HepG2 (cell line): ENCODE results near the gene YJEFN3. TPM values are rescaled to one million over a fixed set of nuclear protein-coding genes. Genes with fewer than 3 reads are reported as not detected.
A peak's percentile ranks its signal among the peaks of the same experiment; 100 is the strongest.

Experiments used
- ATAC-seq: fragments of 200-7000 bp; cut with Tn5 transposase; 3 replicates; pipeline ENCODE4 v1.9.1; 2020; ENCODE audit warnings: mild to moderate bottlenecking, moderate library complexity
- BruUV-seq: library from RNA; stranded (reverse); fragments of 400-500 nt; replicated peaks from 2 replicates; lab custom pipeline; 2021; lab: Mats Ljungman, UMichigan
- CTCF ChIA-PET: fragments of 300-600 bp; formaldehyde crosslinking; extraction: SDS; loops from one replicate; lab custom pipeline; 2021; ENCODE audit warnings: low total read pairs, inconsistent platforms, low intra/inter-chr PET ratio; lab: Yijun Ruan, JAX
- POLR2A ChIA-PET: fragments of 350-600 bp; sonication (Branson Sonifier 250); formaldehyde crosslinking; loops from one replicate; lab custom pipeline; 2020; ENCODE audit warnings: antibody characterized with exemption, inconsistent platforms; lab: Yijun Ruan, JAX
- DNase-seq: peaks from one replicate; pipeline ENCODE4 v3.0.0-alpha.2; 2015; ENCODE audit warnings: low spot score
- FAIRE-seq: peaks from 3 replicates; lab custom pipeline; 2011; peaks lifted over from hg19 to GRCh38; lab: Jason Lieb, UNC
- H2AFZ ChIP-seq: one replicate; pipeline ENCODE4 v1.6.1; 2011; ENCODE audit warnings: low read length, inconsistent platforms
- H3K27ac ChIP-seq: fragments of 300-600 bp; 3 replicates; pipeline ENCODE4 v1.8.0; 2011; ENCODE audit warnings: mixed run types, mild to moderate bottlenecking, mixed read lengths, low read length, inconsistent platforms; ENCODE audit not compliant: insufficient read depth; ENCODE audit errors: extremely low read length
- H3K27me3 ChIP-seq, 2 experiments: fragments of 200-600 bp in 1 of 2; 2 replicates in 1 of 2; 3 replicates in 1 of 2; pipeline versions ENCODE4 v1.6.0 to v1.8.0; 2011; ENCODE audit warnings: low read length in 2 of 2, mild to moderate bottlenecking in 2 of 2, moderate library complexity in 2 of 2, inconsistent platforms in 1 of 2; ENCODE audit not compliant: insufficient read depth in 2 of 2, control insufficient read depth in 1 of 2
- H3K36me3 ChIP-seq, 2 experiments: fragments of 200-600 bp in 1 of 2; replicated peaks in 1 of 2; 2 replicates in 1 of 2; 3 replicates in 1 of 2; pipeline versions ENCODE4 v1.5.1 to v1.8.0; 2011; ENCODE audit warnings: low read length in 2 of 2, inconsistent platforms in 1 of 2; ENCODE audit not compliant: insufficient read depth in 2 of 2, control insufficient read depth in 1 of 2
- H3K4me1 ChIP-seq: 2 replicates; pipeline ENCODE4 v1.5.1; 2012; ENCODE audit warnings: low read length, inconsistent platforms; ENCODE audit not compliant: insufficient read depth
- H3K4me2 ChIP-seq: 2 replicates; pipeline ENCODE4 v1.6.0; 2011; ENCODE audit warnings: low read depth, low read length, inconsistent platforms
- H3K4me3 ChIP-seq, 3 experiments: fragments of 200-600 bp in 1 of 3; sonication (generic), shearing (Covaris generic) in 1 of 3; replicated peaks in 1 of 3; 2 replicates each; pipeline ENCODE4 v1.5.1; 2011 to 2016; ENCODE audit warnings: low read length in 3 of 3, inconsistent platforms in 2 of 3, low read depth in 2 of 3, mild to moderate bottlenecking in 2 of 3, control low read depth in 1 of 3, mixed read lengths in 1 of 3; ENCODE audit not compliant: insufficient read depth in 1 of 3
- H3K79me2 ChIP-seq: one replicate; pipeline ENCODE4 v1.6.1; 2011; ENCODE audit warnings: low read length, inconsistent platforms; ENCODE audit not compliant: insufficient read depth
- H3K9ac ChIP-seq: 2 replicates; pipeline ENCODE4 v1.6.0; 2011; ENCODE audit warnings: mild to moderate bottlenecking, low read depth, low read length, inconsistent platforms; ENCODE audit not compliant: insufficient read depth
- H3K9me3 ChIP-seq: 2 replicates; pipeline ENCODE4 v1.5.1; 2012; ENCODE audit warnings: mild to moderate bottlenecking, low read length
- H4K20me1 ChIP-seq: 2 replicates; pipeline ENCODE4 v1.6.0; 2011; ENCODE audit warnings: inconsistent platforms, mild to moderate bottlenecking, low read length, moderate library complexity; ENCODE audit not compliant: insufficient read depth
- AGO2 ChIP-seq: fragments of 200-400 bp; formaldehyde crosslinking; optimal IDR thresholded peaks from 2 replicates; pipeline ENCODE3; 2017; ENCODE audit warnings: mild to moderate bottlenecking, low read depth, low read length, moderate library complexity
- ELF1 ChIP-seq: sonication (generic); formaldehyde crosslinking; IDR thresholded peaks from 2 replicates; pipeline ENCODE4 v1.4.0; 2020; ENCODE audit warnings: missing genetic modification reagents
- RBFOX2 ChIP-seq: fragments of 200-400 bp; formaldehyde crosslinking; IDR thresholded peaks from 2 replicates; pipeline ENCODE4 v1.6.1; 2017; ENCODE audit warnings: low read depth, mild to moderate bottlenecking, low read length
- SOX5 ChIP-seq: IDR thresholded peaks from 2 replicates; pipeline ENCODE4 v1.6.1; 2016; ENCODE audit warnings: borderline replicate concordance
- ZNF24 ChIP-seq: fragments of 450-650 bp; IDR thresholded peaks from 2 replicates; pipeline ENCODE4 v1.6.1; 2017; ENCODE audit warnings: antibody characterized with exemption, mild to moderate bottlenecking
- ZNF709 ChIP-seq: sonication (generic); formaldehyde crosslinking; IDR thresholded peaks from 2 replicates; pipeline ENCODE4 v1.5.0; 2020; ENCODE audit warnings: mild to moderate bottlenecking, missing genetic modification reagents
- ZSCAN9 ChIP-seq: IDR thresholded peaks from 2 replicates; pipeline ENCODE4 v1.6.1; 2016; ENCODE audit warnings: borderline replicate concordance
- WGBS: methylation state at CpG from one replicate; pipeline ENCODE4 v1.1.6; 2017; ENCODE audit warnings: low lambda C conversion rate; 5-methylcytosine and 5-hydroxymethylcytosine counted together
- in situ Hi-C: cut with HindIII; loops from 2 replicates; pipeline ENCODE4 v1.10.0; 2017; ENCODE audit warnings: low pct_unique_long_range_greater_than_20kb; ENCODE audit not compliant: extremely low pct_ligation_motif_present
- intact Hi-C: fragments of 100-400 bp; cut with micrococcal nuclease; formaldehyde crosslinking; loops from one replicate; pipeline ENCODE4 v1.10.0; 2022; ENCODE audit not compliant: unreplicated experiment
- polyA plus RNA-seq, 8 experiments: library from polyadenylated mRNA; depleted of rRNA in 3 of 8; stranded (reverse) in 7 of 8; unstranded in 1 of 8; fragments of >200 nt; fragmentation: Illumina TruSeq in 4 of 8; extraction: Trizol in 4 of 8; gene quantifications; 2 replicates each; pipeline versions ENCODE4 v1.2.1 to v1.2.3, GENCODE V29; 2011 to 2016; ENCODE audit warnings: low read depth in 4 of 8, missing spikeins in 1 of 8, mixed read lengths in 1 of 8; ENCODE audit not compliant: insufficient read depth in 1 of 8
- total RNA-seq, 5 experiments: library from RNA; depleted of rRNA; stranded (reverse); fragments of >200 nt; fragmentation: Illumina TruSeq; extraction: Trizol; gene quantifications; 2 replicates each; pipeline ENCODE4 v1.2.3, GENCODE V29; 2016; ENCODE audit warnings: low read depth in 1 of 5
- TF ChIP-seq, protein P1 (sequence below): sonication (generic); formaldehyde crosslinking; IDR thresholded peaks from 2 replicates; pipeline ENCODE4 v1.4.0; 2020; ENCODE audit warnings: missing genetic modification reagents, borderline replicate concordance

The YJEFN3 gene
- total and polyA plus RNA-seq, 2 of the 13 experiments (the other 11 are each of a cell fraction or from before 2014, with no cell fraction given), result 0.89 to 4.0 TPM

DNA sequence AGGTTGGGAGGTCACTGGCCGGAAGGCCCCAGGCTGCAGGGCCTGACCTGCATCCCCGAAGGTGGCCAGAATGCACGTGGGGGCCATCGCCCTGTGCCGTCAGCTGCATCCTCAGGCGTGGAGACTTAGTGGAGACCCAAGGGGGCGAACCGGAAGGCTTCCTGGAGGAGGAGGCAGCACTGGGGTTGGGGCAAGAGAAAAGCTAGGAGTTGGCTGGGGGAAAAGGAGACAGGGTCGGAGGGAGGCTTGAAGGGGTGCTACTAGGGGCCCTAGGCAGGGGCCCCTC, 1.4 kb upstream of the YJEFN3 start:
- 0 out of 2 replicates have a peak, but pooled peaks have one; percentile 40 for TF ChIP-seq RBFOX2
- no peak for TF ChIP-seq ZNF709 (CRISPR knock-in tag)
- TF ChIP-seq, protein P1, sequence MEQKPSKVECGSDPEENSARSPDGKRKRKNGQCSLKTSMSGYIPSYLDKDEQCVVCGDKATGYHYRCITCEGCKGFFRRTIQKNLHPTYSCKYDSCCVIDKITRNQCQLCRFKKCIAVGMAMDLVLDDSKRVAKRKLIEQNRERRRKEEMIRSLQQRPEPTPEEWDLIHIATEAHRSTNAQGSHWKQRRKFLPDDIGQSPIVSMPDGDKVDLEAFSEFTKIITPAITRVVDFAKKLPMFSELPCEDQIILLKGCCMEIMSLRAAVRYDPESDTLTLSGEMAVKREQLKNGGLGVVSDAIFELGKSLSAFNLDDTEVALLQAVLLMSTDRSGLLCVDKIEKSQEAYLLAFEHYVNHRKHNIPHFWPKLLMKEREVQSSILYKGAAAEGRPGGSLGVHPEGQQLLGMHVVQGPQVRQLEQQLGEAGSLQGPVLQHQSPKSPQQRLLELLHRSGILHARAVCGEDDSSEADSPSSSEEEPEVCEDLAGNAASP (CRISPR knock-in tag), result no peak
- no peak for TF ChIP-seq ELF1
- no peak for TF ChIP-seq ZSCAN9 (CRISPR knock-in tag)
- in situ Hi-C loops, result loop anchor here (25.0 kb wide), 1 partner anchor 435 kb away; no protein-coding TSS in a partner anchor
- no peak overlapping the region for H2AFZ ChIP-seq
- peaks cover 6% of the 10 kb centered on the region for H3K79me2 ChIP-seq
- DNase-seq, result no peak
- ChIA-PET POLR2A (no interaction called here), CTCF (no interaction called here)
- 99% methylated on average over 8 of the region's 9 CpGs for WGBS
- H3K27me3 ChIP-seq, result no peaks in the 10 kb centered on the region
- H3K36me3 ChIP-seq, result peaks cover 6 to 24% of the 10 kb centered on the region in 2 experiments; a peak in 3 of 5 replicates
- H3K9ac ChIP-seq, result no peak overlapping the region
- no TSS peak for BruUV-seq
- no peaks in the 10 kb centered on the region for H3K9me3 ChIP-seq
- intact Hi-C loops, result no loop called here
- no peak overlapping the region for H3K27ac ChIP-seq
- H3K4me1 ChIP-seq, result peaks cover under 1% of the 10 kb centered on the region; the same call in 1 of the 2 replicates
- H3K4me3 ChIP-seq, result no peak overlapping the region
- H4K20me1 ChIP-seq, result peaks cover 11% of the 10 kb centered on the region
- no peak for FAIRE-seq
- ATAC-seq, result no peak
- H3K4me2 ChIP-seq, result no peak overlapping the region

DNA sequence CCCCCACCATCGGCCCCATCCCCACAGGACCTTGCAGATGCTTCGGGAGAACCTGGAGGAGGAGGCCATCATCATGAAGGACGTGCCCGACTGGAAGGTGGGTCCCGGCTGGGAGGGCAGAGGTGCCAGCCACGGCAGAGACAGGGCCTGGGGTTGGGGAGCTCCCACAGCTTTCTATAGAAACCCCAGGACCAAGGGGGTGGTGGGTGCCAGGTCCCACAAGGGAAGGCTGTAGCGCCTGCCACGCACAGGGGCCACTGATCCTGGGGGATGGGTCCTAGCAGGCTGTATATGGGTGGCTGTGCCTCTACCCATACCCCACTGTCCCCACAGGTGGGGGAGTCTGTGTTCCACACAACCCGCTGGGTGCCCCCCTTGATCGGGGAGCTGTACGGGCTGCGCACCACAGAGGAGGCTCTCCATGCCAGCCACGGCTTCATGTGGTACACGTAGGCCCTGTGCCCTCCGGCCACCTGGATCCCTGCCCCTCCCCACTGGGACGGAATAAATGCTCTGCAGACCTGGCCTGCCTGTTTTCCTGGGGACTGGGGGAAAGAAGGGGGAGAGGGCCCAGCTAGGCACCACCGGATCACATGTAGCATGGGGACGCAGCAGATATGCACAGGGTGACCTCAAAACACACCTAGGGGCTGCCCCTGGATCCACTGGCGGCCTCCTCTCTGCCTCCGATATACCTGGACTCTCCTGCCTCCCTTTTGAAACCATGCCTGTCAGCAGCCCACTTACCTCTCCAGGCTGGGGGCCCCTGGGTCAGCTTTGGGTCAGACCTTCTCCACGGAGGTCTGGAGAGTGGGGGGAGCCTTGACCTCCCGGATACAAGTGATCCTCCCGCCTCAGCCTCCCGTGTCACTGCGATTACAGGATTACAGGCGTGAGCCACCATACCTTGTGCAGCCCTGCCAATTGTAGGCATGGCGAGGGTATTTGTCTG, 761 bp upstream of the YJEFN3 start:
- WGBS, result 98% methylated on average over 17 of the region's 27 CpGs
- ATAC-seq, result no peak
- in situ Hi-C loops, result loop anchor here (25.0 kb wide), 1 partner anchor 434 kb away; no protein-coding TSS in a partner anchor
- no peak overlapping the region for H3K9ac ChIP-seq
- no peak overlapping the region for H3K4me2 ChIP-seq
- POLR2A ChIA-PET, result no interaction called here
- H3K27me3 ChIP-seq, result no peaks in the 10 kb centered on the region
- H3K27ac ChIP-seq, result no peak overlapping the region
- intact Hi-C loops, result no loop called here
- DNase-seq, result no peak
- no peak overlapping the region for H3K4me3 ChIP-seq
- no peaks in the 10 kb centered on the region for H3K9me3 ChIP-seq
- H3K4me1 ChIP-seq, result peaks cover 4% of the 10 kb centered on the region; the same call in 1 of the 2 replicates
- peaks cover 7% of the 10 kb centered on the region for H4K20me1 ChIP-seq
- peaks cover 3% of the 10 kb centered on the region for H3K79me2 ChIP-seq
- H3K36me3 ChIP-seq, result peaks cover 6 to 24% of the 10 kb centered on the region in 2 experiments; a peak in 3 of 5 replicates
- CTCF ChIA-PET, result no interaction called here
- FAIRE-seq, result no peak
- BruUV-seq, result no TSS peak
- TF ChIP-seq RBFOX2 (0 out of 2 replicates have a peak, but pooled peaks have one; percentile 35), AGO2 (peak; percentile 51), SOX5 (CRISPR knock-in tag) (no peak), ZNF24 (no peak)
- TF ChIP-seq, all 625 proteins: peak for 2
- H2AFZ ChIP-seq, result no peak overlapping the region
